GM19372 (cell line): ENCODE measurements around the gene WNT9A.
"Not testable (repeated sequence)": the region's sequence is repeated elsewhere in the genome, so short reads cannot be mapped to it uniquely, and the experiment has no call there.

ENCODE experiments used
- ATAC-seq: cut with Tn5 transposase; IDR thresholded peaks from one replicate; pipeline ENCODE4 v1.9.1; 2021; ENCODE audit warnings: mild to moderate bottlenecking, low read depth, moderate library complexity; ENCODE audit not compliant: unreplicated experiment

The WNT9A gene

DNA sequence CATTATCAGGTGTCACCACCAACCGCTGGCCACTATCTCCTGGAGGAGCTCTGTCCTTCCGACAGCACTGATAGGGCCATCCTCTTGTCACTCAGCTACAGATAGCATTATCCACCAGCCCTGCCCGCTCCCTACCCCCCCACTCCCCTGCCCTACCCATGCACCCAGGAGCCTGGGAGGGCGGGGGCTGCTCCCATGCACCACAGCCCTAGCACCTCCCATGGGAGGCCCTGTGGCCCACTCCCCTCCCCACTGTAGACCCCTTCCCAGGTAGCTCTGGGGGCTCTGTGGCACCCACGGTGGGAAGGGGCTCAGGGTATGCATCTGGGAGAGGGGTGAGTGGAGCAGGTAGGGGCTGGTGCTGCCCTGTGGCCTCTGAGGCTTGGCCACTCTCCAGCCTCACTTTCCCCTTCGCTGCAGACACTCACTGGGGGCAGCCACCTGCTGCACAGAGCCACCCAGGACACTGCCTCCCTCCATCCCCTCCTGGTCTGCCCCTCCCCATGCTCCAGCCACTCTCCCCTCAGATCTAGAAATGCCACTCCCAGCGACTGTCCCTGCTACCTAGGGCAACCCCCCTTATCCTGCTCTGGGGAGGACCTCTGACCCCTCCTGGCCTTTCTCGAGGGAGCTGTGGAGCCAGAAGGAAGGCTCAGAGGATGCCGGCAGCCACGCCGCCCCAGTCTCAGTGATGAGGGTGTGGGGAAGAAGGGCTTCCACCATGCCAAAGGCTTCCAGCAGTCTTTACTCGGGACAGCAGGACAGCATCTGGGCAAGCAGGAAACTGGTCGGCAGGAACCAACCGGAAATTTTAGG is 58.5 kb downstream of the WNT9A start:
- ATAC-seq, result no peak

DNA sequence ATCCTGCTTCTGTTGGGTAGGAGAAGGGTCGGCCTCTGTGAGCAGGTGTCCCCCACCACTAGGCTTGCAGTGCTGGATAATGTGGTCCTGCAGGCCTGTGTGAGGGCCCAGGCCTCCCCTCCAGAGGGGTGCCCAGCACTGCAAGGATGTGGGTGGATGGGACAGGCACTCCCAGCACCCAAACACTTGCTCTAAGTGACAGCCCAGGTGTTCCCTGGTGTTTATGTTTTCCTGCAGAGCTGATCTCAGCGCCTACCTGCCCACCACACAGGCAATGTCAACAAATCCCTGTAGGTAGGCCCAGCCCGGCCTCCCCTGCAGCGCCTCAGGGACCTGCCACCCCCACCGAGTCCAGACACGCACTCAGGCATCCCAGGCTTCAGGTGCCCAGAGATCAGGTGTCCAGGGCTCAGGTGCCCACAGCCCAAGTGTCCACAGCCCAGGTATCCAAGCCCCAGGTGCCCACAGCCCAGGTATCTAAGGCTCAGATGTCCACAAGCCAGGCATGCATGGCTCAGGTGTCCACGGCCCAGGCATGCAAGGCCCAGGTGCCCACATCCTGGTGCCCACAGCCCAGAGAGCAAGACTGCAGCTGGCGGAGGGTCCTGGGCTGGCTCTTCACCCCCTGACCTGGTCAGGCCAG is 59.2 kb downstream of the WNT9A start:
- no peak for ATAC-seq

DNA sequence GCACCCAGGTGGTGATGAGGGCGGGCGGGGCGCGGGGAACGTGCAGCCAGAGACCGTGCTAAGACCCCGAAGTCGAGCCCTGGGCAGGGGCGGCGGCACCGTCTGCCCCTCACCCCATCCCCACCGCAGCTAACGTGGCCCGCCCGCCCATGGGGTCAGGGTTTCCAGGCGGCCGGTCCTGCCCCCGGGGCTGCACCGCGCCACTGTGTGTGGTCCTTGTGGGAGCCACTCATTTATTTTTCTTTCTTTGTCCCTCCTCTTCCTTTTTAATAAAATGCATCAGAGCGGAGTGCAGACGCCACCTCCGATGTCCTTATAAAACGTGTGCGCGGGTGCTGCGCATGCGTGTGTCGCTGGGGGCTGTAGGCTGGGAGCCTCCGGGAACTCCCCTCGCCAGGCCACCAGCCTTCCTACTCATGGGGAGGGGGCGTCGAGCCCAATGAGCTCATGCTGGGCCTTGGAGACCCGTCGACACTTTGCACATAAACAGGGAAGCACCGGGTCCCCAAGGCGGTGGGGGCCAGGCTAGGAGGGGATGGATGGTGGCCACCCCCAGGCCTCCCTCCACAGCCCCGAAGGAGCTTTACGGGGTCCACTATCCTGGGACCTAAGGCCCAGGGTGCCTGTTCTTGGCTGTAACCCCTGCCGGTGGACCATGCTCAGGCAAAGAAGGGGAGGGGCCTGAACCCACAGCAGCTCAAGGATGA is 59.9 kb downstream of the WNT9A start:
- no peak for ATAC-seq

DNA sequence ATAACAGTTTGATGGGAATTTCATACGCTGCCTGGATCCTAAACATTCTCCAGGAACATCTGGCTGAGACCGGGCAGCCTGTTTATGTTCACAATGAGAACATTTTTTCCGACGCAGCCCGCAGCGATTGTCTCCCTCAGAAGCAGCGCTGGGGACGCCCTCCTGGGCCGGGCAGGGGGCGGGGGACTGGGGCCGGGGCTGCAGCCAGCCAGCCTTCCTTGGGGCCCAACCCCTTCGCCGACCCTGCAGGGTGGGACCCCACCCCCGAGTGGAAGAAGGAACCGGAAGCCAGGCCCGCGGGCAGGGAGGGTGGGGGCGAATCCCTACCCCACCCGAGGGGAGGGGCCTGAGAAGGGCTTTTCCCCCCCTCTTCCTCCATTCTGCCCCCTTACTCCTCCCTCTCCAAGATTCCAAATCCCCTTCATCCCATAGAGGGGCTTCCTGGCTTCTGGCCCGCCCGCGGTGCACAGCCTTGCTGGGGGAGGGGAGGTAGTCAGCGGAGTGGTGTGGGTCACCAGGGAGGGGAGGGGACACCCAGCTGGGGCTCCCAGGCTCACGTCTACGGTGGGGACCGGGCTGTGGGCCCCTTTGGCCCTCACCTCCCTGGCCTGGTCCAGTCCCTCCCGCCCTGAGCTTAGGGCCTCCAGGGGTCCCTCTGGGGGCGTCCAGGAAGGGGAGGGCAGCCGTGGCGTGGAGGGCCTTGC is 60.6 kb downstream of the WNT9A start:
- ATAC-seq, result no peak

DNA sequence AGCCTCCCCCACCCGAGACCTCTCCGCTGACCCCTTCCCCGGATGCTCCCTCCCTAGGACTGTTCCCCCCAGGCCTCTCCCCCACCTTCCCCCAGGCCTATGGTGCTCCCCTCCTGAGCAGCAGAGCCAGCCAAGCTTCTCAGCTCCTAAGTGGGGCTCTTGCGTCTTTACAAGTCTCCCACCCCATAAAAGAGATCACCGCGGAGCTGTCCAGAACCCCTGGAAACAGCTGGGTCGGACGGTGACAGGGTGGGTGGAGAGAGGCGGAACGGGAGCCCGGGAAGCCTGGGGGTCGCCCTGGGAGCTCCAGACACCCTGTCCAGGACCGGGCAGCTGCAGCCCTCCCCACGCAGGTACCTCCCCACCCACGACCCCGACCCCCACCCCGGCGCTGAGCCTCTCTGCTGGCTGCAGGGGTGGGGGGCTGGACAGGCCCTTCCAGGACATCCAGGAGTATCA is 61.2 kb downstream of the WNT9A start:
- no peak for ATAC-seq

DNA sequence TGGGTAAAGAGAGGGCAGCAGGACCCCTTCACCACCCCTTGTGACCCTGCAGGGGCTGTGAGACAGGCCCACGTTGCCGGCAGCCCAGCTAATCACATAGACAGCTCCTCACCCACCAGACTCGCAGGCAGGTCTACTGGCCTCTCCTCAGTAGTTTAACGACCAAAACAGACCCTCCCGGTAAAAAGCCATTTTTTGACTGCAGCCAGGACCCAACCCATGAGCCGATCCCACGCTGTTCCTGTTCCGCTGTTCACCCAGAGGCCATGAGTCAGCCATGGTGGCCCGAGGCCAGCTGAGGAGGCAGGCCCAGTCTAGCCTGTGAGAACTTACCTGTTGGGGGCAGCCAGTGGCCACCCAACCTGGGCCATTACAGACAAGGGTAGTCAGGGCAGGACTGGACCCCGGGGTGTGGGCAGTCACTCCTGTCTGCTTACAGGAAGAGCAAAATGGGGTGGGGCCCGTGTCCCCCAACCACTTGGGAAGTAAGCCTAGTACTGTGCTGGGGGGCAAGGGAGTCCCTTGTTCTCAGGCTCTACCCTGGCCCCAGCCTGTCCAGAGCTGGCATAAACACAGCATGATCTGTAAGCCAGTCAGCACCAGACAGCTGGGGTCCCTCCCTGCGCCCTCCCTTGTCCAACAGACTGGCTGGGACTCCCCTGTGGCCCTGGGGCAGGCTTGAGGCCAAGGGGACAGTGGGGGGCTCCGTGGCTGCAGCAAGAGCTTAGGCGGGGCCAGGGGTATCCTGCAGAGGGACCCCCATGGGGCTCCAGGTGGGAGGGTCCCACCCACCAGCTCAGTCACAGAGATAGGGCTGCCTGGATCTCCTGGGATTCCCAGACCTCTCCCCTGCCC is 61.9 kb downstream of the WNT9A start:
- ATAC-seq, result no peak

DNA sequence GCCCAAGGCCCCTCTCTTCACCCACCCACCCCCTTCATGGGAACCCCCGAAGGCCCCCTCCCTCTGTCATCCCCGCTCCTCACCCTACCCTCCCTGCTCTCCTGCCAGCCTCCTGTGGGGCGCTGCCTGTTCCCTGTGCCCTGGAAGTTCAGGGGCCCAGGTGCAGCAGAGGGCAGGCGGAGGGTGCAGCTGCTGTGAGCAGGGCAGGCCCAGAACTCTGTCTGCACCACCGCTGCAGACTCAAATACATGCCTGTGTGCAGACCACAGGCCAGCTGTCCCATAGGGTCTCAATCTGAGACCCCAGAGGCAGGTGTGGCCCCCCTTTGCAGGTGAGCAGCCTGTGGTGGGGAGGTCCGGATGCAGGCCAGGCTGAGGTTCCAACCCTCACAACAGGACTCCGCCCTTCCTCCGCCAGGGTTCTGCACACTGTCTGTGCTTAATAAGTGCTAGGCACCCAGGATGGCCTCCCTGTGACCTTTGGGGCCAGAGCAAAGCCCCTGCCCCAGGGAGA is 62.5 kb downstream of the WNT9A start:
- ATAC-seq, result no peak

DNA sequence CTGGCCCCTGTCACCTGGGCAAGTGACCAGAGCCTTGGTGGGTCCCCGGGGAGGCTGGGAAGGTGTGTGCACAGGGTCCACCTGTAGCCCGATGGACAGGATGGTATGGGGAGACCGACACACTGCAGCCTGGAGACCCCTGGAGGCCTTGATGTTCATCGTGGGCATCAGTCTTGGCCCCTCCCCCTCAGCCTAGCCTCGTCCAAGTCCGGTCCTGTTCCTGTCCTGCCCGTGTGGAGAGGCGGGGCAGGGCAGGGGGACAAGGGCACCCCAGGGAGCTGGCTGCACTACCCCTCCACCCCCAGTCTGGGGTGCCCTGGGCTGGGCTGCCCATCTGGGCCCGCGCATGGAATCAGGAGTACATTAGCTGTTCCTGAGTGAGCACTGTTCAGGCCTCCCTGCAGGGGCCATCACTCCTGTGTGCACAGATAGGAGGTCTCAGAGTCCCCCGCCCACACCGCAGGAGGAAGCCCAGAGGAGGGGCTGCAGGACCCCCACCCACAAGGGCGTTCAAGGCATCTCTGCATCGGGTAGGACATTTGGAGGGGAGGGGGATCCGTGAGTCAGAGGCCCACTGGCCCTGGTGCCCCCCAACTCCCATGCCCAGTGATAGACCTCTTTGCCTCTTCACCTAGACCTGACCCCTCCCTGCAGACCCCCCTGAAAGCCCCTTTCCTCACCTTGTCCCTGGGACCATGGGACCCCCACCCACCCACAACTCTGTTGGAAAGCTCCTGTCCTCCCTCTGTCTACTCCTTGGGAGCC is 63.2 kb downstream of the WNT9A start:
- no peak for ATAC-seq

DNA sequence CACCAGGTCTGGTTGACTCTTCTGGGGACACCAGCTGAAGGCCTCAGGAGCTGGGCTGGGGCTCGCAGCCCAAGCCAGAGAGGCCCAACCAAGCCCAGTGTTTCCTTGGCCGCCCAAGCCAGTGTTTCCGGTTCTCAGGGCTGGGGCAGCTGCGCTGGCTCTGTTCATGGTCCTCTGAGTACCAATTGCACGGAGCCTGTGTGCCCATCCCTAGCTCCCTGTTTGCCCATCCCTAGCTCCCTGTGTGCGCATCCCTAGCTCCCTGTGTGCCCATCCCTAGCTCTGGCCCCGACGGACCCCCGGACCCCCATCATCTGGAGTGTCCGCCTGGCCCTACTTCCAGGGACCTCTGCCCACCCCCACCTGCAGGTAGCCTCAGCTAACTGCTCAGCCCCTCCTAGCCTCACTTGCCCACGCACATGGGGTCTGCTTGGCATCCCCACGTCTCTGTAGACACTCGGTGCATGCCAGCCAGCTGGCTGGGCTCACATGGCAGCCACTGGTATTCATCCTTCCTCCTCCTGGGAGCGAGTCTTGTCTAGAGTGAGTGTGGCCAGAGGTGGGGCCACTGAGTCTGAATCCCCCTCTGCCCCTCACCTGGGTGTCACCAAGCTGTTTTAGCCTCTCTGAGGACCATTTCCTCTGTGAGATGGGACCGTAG is 64.0 kb downstream of the WNT9A start:
- no peak for ATAC-seq

DNA sequence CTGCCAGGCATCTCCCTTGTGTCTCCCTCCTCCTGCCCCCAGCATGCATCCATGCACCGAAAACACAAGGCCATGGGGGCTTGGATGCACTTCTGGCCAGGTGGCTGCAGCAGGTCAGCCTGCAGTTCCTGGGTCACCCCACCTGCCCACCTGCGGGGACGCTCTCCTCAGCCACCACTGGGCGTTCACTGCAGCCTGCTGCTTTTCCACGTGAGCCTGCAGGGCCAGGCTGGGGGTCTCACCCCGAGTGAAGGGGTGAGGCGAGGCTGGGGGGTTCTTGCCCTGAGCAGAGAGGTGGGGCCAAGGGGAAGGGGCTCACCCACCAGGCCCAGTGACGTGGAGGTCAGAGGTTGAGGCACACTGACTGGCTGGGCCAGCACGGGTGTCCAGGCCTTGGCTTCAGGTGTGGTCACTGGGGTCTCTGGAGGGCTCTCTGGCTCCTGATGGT is 64.6 kb downstream of the WNT9A start:
- ATAC-seq, result no peak

DNA sequence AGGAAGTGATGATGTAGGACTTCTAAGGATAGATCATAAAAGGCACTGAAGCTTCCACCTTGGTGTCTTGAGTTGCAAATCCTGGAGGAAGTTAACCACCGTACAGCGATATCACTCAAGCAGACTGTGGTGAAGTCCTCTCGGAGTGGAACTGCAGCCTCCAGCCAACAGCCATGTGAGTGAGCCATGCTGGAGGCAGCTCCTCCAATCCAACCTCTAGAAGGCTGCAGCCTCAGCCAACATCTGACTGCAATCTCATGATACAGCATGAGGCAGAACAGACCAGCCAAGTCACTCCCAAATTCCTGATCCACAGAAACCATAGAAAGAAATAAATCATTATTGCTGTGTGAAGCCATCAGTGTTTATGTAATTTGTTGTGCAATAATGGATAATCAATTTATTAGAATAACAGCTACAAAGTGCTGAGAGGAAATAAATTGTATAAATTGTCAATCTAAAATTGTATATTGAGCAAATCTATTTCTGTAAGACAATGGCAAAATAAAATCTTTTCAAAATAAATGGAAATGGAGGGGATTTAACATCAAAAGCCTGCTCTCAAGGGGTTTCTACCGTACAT is 67.3 kb downstream of the WNT9A start:
- no peak for ATAC-seq

DNA sequence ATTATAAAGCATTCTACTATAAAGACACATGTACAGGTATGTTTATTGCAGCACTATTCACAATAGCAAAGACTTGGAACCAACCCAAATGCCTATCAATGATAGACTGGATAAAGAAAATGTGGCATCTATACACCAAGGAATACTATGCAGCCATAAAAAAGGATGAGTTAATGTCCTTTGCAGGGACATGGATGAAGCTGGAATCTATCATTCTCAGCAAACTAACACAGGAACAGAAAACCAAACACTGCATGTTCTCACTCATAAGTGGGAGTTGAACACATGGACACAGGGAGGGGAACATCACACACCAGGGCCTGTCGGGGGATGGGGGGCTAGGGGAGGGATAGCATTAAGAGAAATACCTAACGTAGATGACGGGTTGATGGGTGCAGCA is 69.9 kb downstream of the WNT9A start:
- ATAC-seq, result not testable (repeated sequence)

DNA sequence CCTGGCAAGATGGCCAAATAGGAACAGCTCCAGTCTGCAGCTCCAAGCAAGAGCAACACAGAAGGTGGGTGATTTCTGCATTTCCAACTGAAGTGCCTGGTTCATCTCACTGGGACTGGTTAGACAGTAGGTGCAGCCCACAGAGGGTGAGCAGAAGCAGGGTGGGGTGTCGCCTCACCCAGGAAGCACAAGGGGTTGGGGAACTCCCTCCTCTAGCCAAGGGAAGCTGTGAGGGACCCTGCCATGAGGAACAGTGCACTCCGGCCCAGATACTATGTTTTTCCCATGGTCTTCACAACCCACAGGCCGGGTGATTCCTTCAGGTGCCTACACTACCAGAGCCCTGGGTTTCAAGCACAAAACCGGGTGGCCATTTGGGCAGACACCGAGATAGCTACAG is 75.8 kb downstream of the WNT9A start:
- ATAC-seq, result not testable (repeated sequence)

DNA sequence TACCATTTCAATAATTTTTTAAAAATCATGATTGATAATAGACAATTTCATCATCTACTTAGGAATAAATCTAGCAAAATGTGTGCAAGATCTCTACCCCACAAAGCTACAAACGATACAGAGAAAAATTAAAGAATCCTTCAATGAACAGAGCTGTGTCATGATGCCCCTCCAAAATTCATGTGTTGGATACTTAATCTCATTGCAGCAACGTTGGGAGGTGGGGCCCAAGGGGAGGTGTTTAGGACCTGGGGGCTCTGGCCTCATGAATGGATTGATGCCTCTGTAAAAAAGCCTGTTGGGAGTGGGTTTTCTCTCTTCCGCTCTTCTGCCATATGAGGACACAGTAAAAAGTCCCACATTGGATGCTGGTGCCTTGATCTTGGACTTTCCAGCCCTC is 77.4 kb downstream of the WNT9A start:
- ATAC-seq, result no peak

DNA sequence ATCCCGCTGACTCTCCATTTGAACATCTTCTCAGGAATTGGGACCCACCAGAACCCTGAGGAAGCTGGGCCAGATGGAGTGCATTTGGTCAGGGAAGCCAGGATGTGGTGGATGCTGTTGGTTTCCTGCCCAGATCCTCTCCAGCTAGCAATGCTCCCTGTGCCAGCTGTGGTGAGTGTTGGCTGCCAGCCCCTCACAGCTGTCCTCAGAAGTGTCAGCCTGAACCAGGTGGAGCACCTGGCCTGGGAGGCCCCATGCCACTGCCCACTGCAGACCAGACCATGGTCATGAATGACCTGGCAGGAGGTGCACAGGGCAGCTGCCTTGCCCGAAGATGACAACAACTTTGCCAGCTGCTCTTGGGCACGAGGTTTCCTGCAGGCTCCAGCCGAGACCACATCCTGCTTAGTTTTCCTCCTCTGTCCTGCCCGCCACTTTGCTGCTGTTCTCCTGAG is 77.9 kb downstream of the WNT9A start:
- no peak for ATAC-seq

DNA sequence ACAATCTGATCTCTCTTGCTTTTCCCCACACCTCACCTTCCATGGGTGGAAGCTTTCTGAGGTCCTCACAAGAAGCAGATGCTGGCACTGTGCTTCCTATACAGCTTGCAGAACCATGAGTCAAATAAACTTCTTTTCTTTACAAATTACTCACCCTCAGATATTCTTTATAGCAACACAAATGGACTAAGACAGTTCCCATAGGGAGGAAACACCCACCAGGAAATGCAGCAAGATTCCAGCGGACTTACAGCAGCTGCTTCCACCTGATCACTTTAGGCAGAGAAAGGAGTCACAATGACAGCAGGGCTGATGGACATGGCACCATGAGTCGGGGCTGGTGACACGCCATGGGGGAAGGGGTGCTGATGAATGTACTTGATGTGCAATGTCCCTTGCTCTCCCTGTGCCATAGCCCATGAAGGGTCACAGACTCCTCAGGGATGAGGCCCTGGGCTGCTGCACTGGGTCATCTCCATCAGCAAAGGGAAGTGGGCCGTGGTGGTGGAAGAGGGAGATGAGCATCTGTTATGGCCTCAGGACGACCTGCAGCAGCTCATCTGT is 78.4 kb downstream of the WNT9A start:
- no peak for ATAC-seq
